ENCODE results near the gene TTC28.

- TF ChIP-seq POLR2A (IDR thresholded peaks at IDR 0.05), result no peak
- no peak for TF ChIP-seq EP300 (IDR thresholded peaks at IDR 0.05)
Measured at GRCh38 chr22:28148816-28149465, 530.7 kb downstream of the TTC28 start.

Measured in sigmoid colon (tissue), 4 donors.